Endothelial cell of umbilical vein (primary cell): Measurements from ENCODE around the gene STK39. TPM values are rescaled to one million over a fixed set of nuclear protein-coding genes. Genes with fewer than 3 reads are reported as not detected.

Experiments used
- BruUV-seq: library from RNA; stranded (reverse); fragments of 400-500 nt; replicated peaks from 2 replicates; lab custom pipeline; 2021; lab: Mats Ljungman, UMichigan
- CTCF ChIA-PET: fragments of 300-600, 350-600 bp; sonication (Branson Sonifier 250); formaldehyde crosslinking; loops from one replicate; lab custom pipeline; 2021; ENCODE audit warnings: antibody characterized with exemption, inconsistent platforms; lab: Charles Lee
- POLR2A ChIA-PET: fragments of 300-600, 350-600 bp; sonication (Branson Sonifier 250); formaldehyde crosslinking; loops from one replicate; lab custom pipeline; 2021; ENCODE audit warnings: antibody characterized with exemption, inconsistent platforms; lab: Charles Lee
- DNase-seq: peaks from one replicate; pipeline ENCODE4 v3.0.0-alpha.2; 2011; ENCODE audit warnings: low read depth, low spot score
- FAIRE-seq: peaks from 2 replicates; lab custom pipeline; 2011; peaks lifted over from hg19 to GRCh38; lab: Jason Lieb, UNC
- H2AFZ ChIP-seq: 2 replicates; pipeline ENCODE4 v1.6.0; 2012; ENCODE audit warnings: low read depth, low read length, control low read depth, inconsistent platforms
- H3K27ac ChIP-seq: 2 replicates; pipeline ENCODE4 v1.5.1; 2011; ENCODE audit warnings: low read depth, mild to moderate bottlenecking, control low read depth, low read length, moderate library complexity; ENCODE audit not compliant: insufficient read depth
- H3K27me3 ChIP-seq, 2 experiments: 2 replicates each; pipeline versions ENCODE4 v1.6.0 to v1.6.1; 2011; ENCODE audit warnings: low read length in 2 of 2, mixed read lengths in 1 of 2; ENCODE audit not compliant: control insufficient read depth in 2 of 2, insufficient read depth in 2 of 2
- H3K36me3 ChIP-seq, 2 experiments: 2 replicates in 1 of 2; 3 replicates in 1 of 2; pipeline ENCODE4 v1.5.1; 2011; ENCODE audit warnings: low read length in 2 of 2, mild to moderate bottlenecking in 1 of 2, moderate library complexity in 1 of 2; ENCODE audit not compliant: control insufficient read depth in 2 of 2, insufficient read depth in 2 of 2; ENCODE audit errors: extremely low read depth in 1 of 2
- H3K4me1 ChIP-seq: 3 replicates; pipeline ENCODE4 v1.5.1; 2011; ENCODE audit warnings: mild to moderate bottlenecking, low read length; ENCODE audit not compliant: control insufficient read depth, insufficient read depth; ENCODE audit errors: extremely low read depth
- H3K4me2 ChIP-seq: 2 replicates; pipeline ENCODE4 v1.6.1; 2011; ENCODE audit warnings: low read length, control low read depth, mixed read lengths; ENCODE audit not compliant: insufficient read depth
- H3K4me3 ChIP-seq, 3 experiments: fragments of 200-600 bp in 1 of 3; sonication (generic), shearing (Covaris generic) in 1 of 3; replicated peaks in 1 of 3; 2 replicates each; pipeline ENCODE4 v1.5.1; 2011 to 2016; ENCODE audit warnings: control low read depth in 3 of 3, low read length in 3 of 3, mild to moderate bottlenecking in 2 of 3, inconsistent platforms in 1 of 3, low read depth in 1 of 3, moderate library complexity in 1 of 3; ENCODE audit not compliant: insufficient read depth in 1 of 3
- H3K79me2 ChIP-seq: 2 replicates; pipeline ENCODE4 v1.6.0; 2012; ENCODE audit warnings: low read length, inconsistent platforms; ENCODE audit not compliant: control insufficient read depth, insufficient read depth
- H3K9ac ChIP-seq: replicated peaks from 2 replicates; pipeline ENCODE3; 2011; ENCODE audit warnings: low read length, control low read depth; ENCODE audit not compliant: insufficient read depth; ENCODE audit errors: extremely low read depth
- H3K9me1 ChIP-seq: replicated peaks from 3 replicates; pipeline ENCODE4 v1.6.0; 2011; ENCODE audit warnings: mild to moderate bottlenecking, low read length; ENCODE audit not compliant: control insufficient read depth, insufficient read depth; ENCODE audit errors: extremely low read depth
- H3K9me3 ChIP-seq: replicated peaks from 2 replicates; pipeline ENCODE4 v1.5.1; 2012; ENCODE audit warnings: low read length, inconsistent platforms; ENCODE audit not compliant: control insufficient read depth, insufficient read depth
- H4K20me1 ChIP-seq: replicated peaks from 2 replicates; pipeline ENCODE3; 2011; ENCODE audit warnings: mild to moderate bottlenecking, low read length; ENCODE audit not compliant: control insufficient read depth, insufficient read depth; ENCODE audit errors: extremely low read depth
- CTCF ChIP-seq, 2 donors: IDR thresholded peaks; 1 replicate in 1 of 2; 2 replicates in 1 of 2; pipeline ENCODE4 v1.5.1; 2011; ENCODE audit warnings: low read length in 2 of 2, mild to moderate bottlenecking in 2 of 2, moderate library complexity in 2 of 2, control low read depth in 1 of 2, inconsistent platforms in 1 of 2, low read depth in 1 of 2; ENCODE audit not compliant: insufficient read depth in 1 of 2; ENCODE audit errors: extremely low read depth in 1 of 2
- EZH2 ChIP-seq: IDR thresholded peaks from 2 replicates; pipeline ENCODE4 v1.6.1; 2012; ENCODE audit warnings: borderline replicate concordance, low read depth, mild to moderate bottlenecking, moderate library complexity, low read length, inconsistent platforms; ENCODE audit not compliant: severe bottlenecking
- FOS ChIP-seq: IDR thresholded peaks from 2 replicates; pipeline ENCODE4 v1.6.1; 2011; ENCODE audit warnings: mild to moderate bottlenecking, low read length, moderate library complexity, borderline replicate concordance; ENCODE audit not compliant: insufficient read depth
- GATA2 ChIP-seq: IDR thresholded peaks from 2 replicates; pipeline ENCODE4 v1.7.0; 2011; ENCODE audit warnings: low read depth, mild to moderate bottlenecking, moderate library complexity, mixed read lengths, low read length; ENCODE audit not compliant: insufficient read length, insufficient read depth
- JUN ChIP-seq: IDR thresholded peaks from 2 replicates; pipeline ENCODE4 v1.6.1; 2011; ENCODE audit warnings: borderline replicate concordance, low read depth; ENCODE audit not compliant: insufficient read length, insufficient read depth
- MAX ChIP-seq: IDR thresholded peaks from 2 replicates; pipeline ENCODE4 v1.6.1; 2011; ENCODE audit not compliant: insufficient read depth, insufficient read length
- MYC ChIP-seq: IDR thresholded peaks from one replicate; pipeline ENCODE4 v1.6.1; 2011; ENCODE audit warnings: mild to moderate bottlenecking, low read depth, low read length
- POLR2A ChIP-seq: IDR thresholded peaks from 2 replicates; pipeline ENCODE4 v1.6.1; 2012; ENCODE audit warnings: low read depth, mild to moderate bottlenecking, control low read depth, low read length
- POLR2AphosphoS5 ChIP-seq: IDR thresholded peaks from 2 replicates; pipeline ENCODE4 v1.6.1; 2012; ENCODE audit warnings: low read depth, mild to moderate bottlenecking, control low read depth, low read length, moderate library complexity; ENCODE audit not compliant: insufficient read depth
- dilution Hi-C: fragments of 300-500 bp; cut with MboI; formaldehyde crosslinking; loops from one replicate; pipeline ENCODE4 v1.15.0; 2019; ENCODE audit warnings: low sequenced_read_pairs; ENCODE audit not compliant: extremely low pct_ligation_motif_present
- intact Hi-C: fragments of 100-400 bp; cut with micrococcal nuclease; formaldehyde crosslinking; loops from one replicate; pipeline ENCODE4 v1.10.0; 2022
- polyA plus RNA-seq, 4 experiments: library from polyadenylated mRNA; depleted of rRNA in 3 of 4; stranded (reverse) in 3 of 4; unstranded in 1 of 4; fragments of >200 nt; gene quantifications; 2 replicates each; pipeline versions ENCODE4 v1.2.1 to v1.2.3, GENCODE V29; 2011 to 2012; ENCODE audit warnings: missing spikeins in 1 of 4
- total RNA-seq: library from RNA; stranded (reverse); gene quantifications from 2 replicates; pipeline ENCODE4 v1.2.3, GENCODE V29; 2021

The STK39 gene
- total and polyA plus RNA-seq, 2 donors (not counting 3 experiments of a cell fraction or from before 2014, with no cell fraction given) = 4.6 to 13.1 TPM

DNA sequence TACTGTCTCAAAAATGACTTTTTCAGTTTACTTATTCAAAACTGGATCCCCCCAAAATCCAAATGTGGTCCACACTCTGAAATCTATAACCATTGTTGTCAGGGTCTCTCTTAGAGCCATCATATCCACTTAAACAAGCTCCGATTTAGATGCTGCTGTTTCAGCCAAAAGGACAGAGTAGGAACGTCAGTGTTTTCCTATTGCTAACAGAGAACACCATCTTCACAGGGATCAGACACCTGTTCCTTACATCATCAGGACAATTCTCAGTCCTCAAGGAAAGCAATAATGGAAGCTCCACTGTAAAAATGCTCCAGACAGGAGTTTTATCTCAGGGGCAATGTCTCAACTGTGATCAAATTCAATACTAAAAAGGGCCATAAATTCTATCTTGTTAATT is 155.4 kb downstream of the STK39 start:
- no peak for FAIRE-seq
- no peak for TF ChIP-seq EZH2
- no peak for TF ChIP-seq MAX
- no peak for TF ChIP-seq POLR2AphosphoS5
- no peak for TF ChIP-seq JUN
- H3K4me3 ChIP-seq = no peak overlapping the region
- no peak overlapping the region for H3K9ac ChIP-seq
- ChIA-PET CTCF (interaction anchor here (1.3 to 1.8 kb wide), 2 partner anchors 15 to 27 kb away, joined by 3 to 5 read pairs; no protein-coding TSS in a partner anchor), POLR2A (no interaction called here)
- no peaks in the 10 kb centered on the region for H3K79me2 ChIP-seq
- H4K20me1 ChIP-seq = no peaks in the 10 kb centered on the region
- no peak overlapping the region for H2AFZ ChIP-seq
- intact Hi-C loops = no loop called here
- H3K27ac ChIP-seq = no peak overlapping the region
- no TSS peak for BruUV-seq
- H3K27me3 ChIP-seq = no peaks in the 10 kb centered on the region
- no peaks in the 10 kb centered on the region for H3K36me3 ChIP-seq
- no peaks in the 10 kb centered on the region for H3K4me1 ChIP-seq
- no peaks in the 10 kb centered on the region for H3K9me3 ChIP-seq
- no peak overlapping the region for H3K4me2 ChIP-seq
- H3K9me1 ChIP-seq = no peaks in the 10 kb centered on the region
- dilution Hi-C loops = no loop called here
- no peak for DNase-seq

DNA sequence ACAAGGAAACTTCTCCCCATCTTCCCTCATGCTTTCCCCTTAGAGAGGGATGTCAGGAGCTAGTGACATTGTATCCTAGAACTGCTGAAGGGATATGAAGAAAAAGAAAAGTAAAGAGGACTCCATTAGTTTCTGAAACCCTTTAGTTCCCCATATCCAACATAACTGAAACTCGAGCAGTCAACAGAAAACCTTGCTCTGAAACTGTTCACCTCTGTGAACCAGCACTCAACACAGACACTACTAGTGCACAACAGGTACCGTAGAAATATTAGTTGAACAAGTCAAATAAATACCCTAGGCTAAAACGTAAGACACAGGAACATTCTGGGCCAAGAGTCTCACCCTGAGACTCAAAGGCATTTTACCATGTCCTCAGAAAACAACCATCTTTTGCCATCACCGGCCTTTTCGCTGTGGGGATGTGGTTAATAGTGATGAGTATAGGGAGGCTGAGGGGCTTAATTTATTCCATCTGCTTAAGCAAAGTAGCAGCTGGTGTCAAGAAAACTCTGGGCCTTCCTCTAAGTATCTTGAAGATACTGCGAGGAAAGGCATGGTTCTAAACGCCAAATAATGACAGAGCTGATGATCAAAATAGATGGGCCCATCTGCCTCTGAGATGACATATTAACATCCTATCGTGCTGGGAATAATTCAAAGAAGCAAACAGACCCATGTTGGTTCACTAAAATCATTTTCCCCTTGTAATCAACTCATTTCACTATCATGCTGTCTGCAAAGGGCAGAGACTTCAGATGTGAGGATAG is 156.8 kb downstream of the STK39 start:
- no peak overlapping the region for H2AFZ ChIP-seq
- H4K20me1 ChIP-seq = no peaks in the 10 kb centered on the region
- H3K4me1 ChIP-seq = no peaks in the 10 kb centered on the region
- DNase-seq (no peak), FAIRE-seq (no peak)
- no peak for TF ChIP-seq FOS
- no peak for TF ChIP-seq POLR2AphosphoS5
- no peak for TF ChIP-seq JUN
- TF ChIP-seq EZH2 = no peak
- TF ChIP-seq GATA2 = no peak
- no peak for TF ChIP-seq CTCF (IDR thresholded peaks at IDR 0.05; ENCODE audit: extremely low read depth in 1 of 2, insufficient read depth in 1 of 2, low read depth in 1 of 2, low read length in 2 of 2)
- TF ChIP-seq POLR2A = no peak
- TF ChIP-seq MAX = no peak
- TF ChIP-seq MYC = no peak
- POLR2A ChIA-PET = no interaction called here
- H3K4me2 ChIP-seq = no peak overlapping the region
- no peak overlapping the region for H3K9ac ChIP-seq
- H3K9me1 ChIP-seq = no peaks in the 10 kb centered on the region
- H3K36me3 ChIP-seq = no peaks in the 10 kb centered on the region
- H3K9me3 ChIP-seq = no peaks in the 10 kb centered on the region
- BruUV-seq = no TSS peak
- intact Hi-C loops = no loop called here
- H3K27me3 ChIP-seq = no peaks in the 10 kb centered on the region
- no peak overlapping the region for H3K4me3 ChIP-seq
- dilution Hi-C loops = no loop called here
- no peaks in the 10 kb centered on the region for H3K79me2 ChIP-seq
- CTCF ChIA-PET = no interaction called here
- no peak overlapping the region for H3K27ac ChIP-seq
